ENCODE data around the gene TCEA3. TPM values are rescaled to one million over a fixed set of nuclear protein-coding genes. Genes with fewer than 3 reads are reported as not detected.

Gene TCEA3
- total and polyA plus RNA-seq, 12 donors = 25.1 to 93.0 (median 67.2) TPM

- Histone ChIP-seq H3K4me3 (no peak overlapping the region), H3K27ac (no peak overlapping the region), H3K27me3 (no peaks in the 10 kb centered on the region), H3K36me3 (peaks cover 0 to 12% (median 0%) of the 10 kb centered on the region in 9 donors), H3K4me1 (peaks cover 2 to 31% (median 27%) of the 10 kb centered on the region in 9 donors), H3K9me3 (no peaks in the 10 kb centered on the region)
- intact Hi-C loops (cut with DNase I) = no loop called here
- TF ChIP-seq CTCF (IDR thresholded peaks at IDR 0.05) = no peak
- 84 to 85% methylated on average over 2 of the region's 2 CpGs for WGBS, 2 donors
- no peak for DNase-seq
- peak in 1 of 8 donors; percentile 43 for ATAC-seq
Measured at GRCh38 chr1:23392125-23392855, 32.3 kb downstream of the TCEA3 start.

GRCh38 chr1:23389837-23390321 lies 34.7 kb downstream of the TCEA3 start:
- DNase-seq = no peak
- intact Hi-C loops (cut with DNase I) = no loop called here
- Histone ChIP-seq H3K4me1 (peaks cover 0 to 26% (median 18%) of the 10 kb centered on the region in 9 donors), H3K27ac (no peak overlapping the region), H3K4me3 (no peak overlapping the region), H3K36me3 (peaks cover 0 to 12% (median 0%) of the 10 kb centered on the region in 9 donors), H3K9me3 (no peaks in the 10 kb centered on the region), H3K27me3 (no peaks in the 10 kb centered on the region)
- ATAC-seq = no peak
- no peak for TF ChIP-seq CTCF (IDR thresholded peaks at IDR 0.05)
- WGBS, 2 donors = 73 to 76% methylated on average over 9 of the region's 9 CpGs

GRCh38 chr1:23387494-23387893 lies 37.1 kb downstream of the TCEA3 start:
- ATAC-seq = no peak
- intact Hi-C loops (cut with DNase I) = no loop called here
- no peak for DNase-seq
- TF ChIP-seq CTCF (IDR thresholded peaks at IDR 0.05) = no peak
- Histone ChIP-seq H3K27me3 (no peaks in the 10 kb centered on the region), H3K4me1 (peaks cover 6 to 23% (median 16%) of the 10 kb centered on the region in 9 donors), H3K36me3 (peaks cover 0 to 19% (median 0%) of the 10 kb centered on the region in 9 donors), H3K9me3 (no peaks in the 10 kb centered on the region), H3K27ac (no peak overlapping the region), H3K4me3 (no peak overlapping the region)
- WGBS, 2 donors = 95 to 96% methylated on average over 8 of the region's 8 CpGs

GRCh38 chr1:23385119-23385621 lies 39.4 kb downstream of the TCEA3 start:
- H3K27ac ChIP-seq = peak overlapping the region in 4 of 10 donors; percentile 10 to 60 (median 58)
- no peak for ATAC-seq

More at GRCh38 chr1:23385119-23385621, 39.4 kb downstream of the TCEA3 start:
- intact Hi-C loops (cut with DNase I) = no loop called here
- TF ChIP-seq CTCF (IDR thresholded peaks at IDR 0.05) = no peak
- Histone ChIP-seq H3K36me3 (peaks cover 0 to 32% (median 0%) of the 10 kb centered on the region in 9 donors), H3K27me3 (no peaks in the 10 kb centered on the region), H3K4me3 (no peak overlapping the region), H3K4me1 (peaks cover 6 to 23% (median 21%) of the 10 kb centered on the region in 9 donors), H3K9me3 (no peaks in the 10 kb centered on the region)
- DNase-seq = no peak
- WGBS, 2 donors = 66% methylated on average over 14 of the region's 14 CpGs
